RPMI8226 (cell line): ENCODE data around the gene SFXN5.
A peak's percentile ranks its signal among the peaks of the same experiment; 100 is the strongest.
"Not testable (repeated sequence)": the region's sequence is repeated elsewhere in the genome, so short reads cannot be mapped to it uniquely, and the experiment has no call there.

Experiments
- DNase-seq: peaks from one replicate; pipeline ENCODE4 v3.0.0-alpha.2; 2015

The SFXN5 gene

DNA sequence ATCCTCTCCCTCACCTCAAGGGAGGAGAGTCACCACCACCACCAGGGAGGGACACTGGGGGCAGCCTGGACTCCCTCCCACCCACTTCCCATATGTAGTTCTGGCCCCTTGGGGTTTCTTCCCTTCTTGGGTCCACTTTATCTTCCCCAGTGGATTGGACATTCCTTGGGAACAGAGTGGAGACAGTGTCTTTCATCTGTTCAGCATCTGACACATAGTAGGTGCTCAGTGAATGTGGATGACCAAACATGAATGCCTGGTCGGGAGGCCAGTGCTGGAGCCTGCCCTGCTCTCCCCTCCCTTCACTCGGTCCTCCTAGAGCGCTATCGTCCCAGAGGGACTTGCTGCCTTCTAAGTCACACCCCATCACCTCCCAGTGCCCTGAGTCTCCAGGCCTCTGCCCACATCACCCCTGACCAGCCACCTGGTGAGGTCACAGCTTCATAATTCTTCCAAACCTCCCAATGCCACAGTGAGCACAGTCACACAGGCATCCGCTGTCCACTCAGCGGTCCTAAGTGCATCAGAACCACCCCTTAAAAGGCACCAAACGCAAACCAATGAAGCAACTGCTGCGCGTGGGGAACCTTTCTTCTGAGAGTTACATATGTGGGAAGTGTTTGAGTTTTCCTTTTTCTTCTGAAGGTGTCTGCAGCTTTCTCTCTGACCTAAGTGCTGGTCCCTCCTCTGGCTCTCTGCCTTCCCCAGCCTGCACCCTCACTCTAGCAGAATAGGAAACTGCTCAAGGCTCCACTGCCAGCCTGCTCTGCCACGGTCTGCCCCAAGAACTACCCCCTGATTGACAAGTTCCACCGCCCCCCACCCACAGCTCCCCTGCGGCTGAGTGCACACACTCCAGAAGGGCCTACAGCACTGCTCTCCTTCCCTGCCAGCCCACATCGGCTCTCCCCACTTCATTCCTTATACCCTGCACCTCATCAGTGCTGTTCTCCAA lies 7.2 kb upstream of the SFXN5 start:
- no peak for DNase-seq

DNA sequence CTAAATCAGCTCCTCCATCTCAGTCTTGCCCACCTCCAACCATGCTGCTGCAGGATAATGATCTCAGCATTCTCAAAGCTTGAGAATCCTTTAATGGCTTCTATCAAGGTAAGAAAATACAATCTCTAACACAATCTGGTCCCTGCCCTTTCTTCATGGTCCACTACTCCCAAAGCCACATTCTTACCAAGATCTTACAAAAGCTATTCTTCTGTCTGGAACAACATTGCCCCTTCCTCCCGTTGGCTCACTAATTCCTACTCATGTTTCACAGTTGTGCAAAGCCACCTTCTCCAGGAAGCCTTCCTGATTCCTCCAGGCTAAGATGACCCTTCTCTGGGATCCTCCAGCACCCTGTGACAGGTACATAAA lies 5.9 kb upstream of the SFXN5 start:
- DNase-seq = no peak

DNA sequence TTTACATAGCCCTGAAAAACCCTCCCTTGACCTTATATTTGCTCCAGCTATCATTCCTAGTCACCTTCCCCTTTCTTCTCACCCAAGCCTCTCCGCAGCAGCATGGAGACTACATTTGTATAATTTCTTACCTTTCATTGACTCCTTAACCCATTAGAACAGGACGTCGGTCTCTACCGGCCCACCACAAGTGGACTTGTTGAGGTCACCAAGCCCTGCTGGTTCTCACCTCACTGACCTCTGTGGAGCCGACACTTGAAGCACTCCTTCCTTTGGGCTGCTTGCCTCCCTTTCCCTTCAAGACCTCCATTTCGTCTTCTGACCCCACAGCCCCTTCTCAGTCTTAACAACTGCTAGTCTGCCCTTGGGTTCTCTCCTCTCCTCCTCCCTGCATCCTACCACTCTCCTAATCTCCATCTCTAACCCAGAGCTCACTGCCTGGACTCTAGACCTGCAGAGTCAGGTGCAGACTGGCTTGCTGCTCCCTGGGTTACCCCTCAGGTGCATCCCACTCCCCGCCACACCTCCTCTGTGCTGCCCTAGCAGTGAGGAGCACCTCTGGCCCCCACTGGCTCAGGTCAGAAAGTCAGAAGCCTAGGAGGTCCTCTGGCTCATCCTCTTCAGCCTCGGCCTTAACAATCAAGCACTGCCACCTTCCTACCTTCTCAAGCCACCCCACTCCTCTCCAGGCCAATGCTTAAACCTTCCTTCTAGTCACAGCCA lies 5.3 kb upstream of the SFXN5 start:
- no peak for DNase-seq

DNA sequence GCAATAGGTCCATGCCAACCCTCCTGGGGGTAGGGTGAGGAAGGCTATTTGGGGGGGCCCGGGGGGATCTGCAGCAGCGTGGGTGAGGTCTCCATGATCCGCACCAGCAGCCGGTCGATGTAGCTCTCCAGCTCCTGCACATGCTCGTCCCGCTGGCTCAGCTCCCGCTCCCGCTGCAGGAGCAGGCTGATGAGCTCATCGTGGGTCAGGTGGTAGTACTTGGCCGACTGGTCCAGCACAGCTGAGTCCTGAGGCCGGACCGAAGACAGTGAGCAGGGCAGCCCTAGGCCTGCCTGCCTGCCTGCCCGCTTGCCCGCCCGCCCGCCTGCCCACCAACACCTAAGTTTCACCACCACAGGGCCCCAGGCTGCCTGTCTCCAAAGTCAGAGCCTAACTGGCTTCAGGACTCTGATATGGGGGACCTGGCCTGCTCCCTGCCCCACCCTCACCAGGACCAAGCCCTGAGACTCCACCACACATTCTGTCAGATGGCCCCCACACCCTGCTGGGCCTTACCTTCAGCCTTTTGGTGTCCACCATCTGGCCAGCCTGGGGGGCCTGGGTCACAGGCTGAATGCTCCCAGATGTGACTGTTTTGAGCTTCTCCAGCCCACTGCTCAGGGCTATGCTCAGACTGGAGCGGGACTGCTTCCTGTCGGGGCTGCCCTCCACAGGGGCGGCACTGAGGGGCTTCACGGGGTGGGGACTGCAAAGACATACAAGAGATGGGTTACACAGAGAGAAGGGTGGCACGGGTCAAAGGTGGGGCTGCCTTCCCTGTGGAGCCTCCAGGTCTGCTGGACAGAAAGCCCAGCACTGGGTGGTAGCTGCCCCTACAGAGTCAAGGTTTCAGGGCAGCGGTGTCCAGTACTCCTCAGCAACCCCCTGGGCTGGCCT lies 4.2 kb upstream of the SFXN5 start:
- no peak for DNase-seq

DNA sequence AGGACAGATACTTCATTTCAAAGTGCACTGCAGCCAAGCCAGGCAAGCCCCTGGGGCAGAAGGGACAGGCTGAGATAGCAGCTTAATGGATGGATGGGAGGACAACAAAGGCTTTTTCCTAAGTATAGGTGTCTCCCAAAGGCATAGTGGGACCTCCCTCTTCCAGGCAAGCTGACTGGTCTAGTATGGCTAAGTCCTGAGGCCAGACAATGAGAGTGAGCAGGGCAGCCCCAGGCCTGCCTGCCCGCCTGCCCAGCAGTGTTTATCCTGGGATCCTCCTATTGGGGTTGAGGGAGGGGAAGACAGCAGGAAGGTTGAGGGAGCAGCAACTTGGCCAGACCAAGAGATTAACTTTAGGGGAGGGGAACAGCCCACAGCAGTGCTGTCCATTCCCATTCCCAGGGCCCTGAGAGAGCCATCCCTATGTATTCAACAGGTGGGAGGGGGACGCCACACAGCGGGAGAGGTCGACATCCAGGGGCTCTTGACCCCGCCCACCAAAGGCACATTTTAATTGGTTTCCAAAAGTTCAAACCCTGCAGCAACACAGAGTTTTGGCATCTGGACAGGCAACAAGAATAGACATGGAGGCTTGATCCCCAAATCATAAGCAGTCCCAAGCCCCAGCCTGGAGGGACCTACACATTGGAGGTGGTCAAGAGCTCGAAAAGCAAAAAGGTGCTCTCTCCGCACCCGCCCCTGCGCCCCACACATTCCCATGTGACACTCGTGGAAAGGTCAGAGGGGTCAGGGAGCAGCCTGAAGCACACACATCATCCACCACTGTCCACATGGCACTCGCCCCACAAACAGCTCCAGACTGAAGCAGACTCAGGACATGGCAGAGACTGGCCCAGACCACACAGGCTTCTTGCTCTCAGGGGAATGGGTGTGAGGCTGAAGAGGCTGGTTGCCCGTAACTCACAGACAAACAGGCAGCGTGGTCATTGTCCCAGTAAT lies 2.9 kb upstream of the SFXN5 start:
- no peak for DNase-seq

DNA sequence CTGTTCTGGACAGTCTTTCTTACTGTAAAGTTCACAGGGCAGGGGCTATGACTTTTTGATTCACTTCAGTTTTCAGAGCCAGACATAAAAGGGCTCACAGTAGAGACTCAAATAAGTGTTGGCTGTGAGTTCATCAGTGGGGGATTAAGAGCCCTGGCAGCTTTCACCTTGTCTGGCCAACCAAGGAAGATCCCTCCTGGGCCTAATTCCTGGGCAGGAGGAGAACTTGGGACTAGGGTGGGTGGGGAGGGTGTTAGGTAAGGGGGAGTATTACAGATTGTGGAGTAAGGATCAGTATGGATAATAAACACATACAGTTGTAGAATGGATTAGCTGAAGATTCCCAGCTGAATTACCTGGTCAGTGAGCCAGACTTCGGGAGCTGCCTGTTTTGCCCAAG lies 904 bp upstream of the SFXN5 start:
- no peak for DNase-seq

DNA sequence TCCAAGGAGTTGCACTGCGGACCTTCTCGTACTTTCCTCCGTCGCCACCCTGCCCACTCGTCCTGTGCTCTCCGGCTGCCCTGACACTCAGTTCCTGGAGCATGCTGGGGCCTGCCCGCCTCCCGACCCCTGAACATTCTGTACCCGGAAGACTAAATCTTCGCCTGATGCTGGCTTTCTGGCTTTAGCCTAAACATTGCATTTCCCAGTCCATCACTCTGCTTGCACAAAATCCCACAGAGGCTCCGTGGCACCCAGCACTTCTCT lies 550 bp upstream of the SFXN5 start:
- DNase-seq = no peak

DNA sequence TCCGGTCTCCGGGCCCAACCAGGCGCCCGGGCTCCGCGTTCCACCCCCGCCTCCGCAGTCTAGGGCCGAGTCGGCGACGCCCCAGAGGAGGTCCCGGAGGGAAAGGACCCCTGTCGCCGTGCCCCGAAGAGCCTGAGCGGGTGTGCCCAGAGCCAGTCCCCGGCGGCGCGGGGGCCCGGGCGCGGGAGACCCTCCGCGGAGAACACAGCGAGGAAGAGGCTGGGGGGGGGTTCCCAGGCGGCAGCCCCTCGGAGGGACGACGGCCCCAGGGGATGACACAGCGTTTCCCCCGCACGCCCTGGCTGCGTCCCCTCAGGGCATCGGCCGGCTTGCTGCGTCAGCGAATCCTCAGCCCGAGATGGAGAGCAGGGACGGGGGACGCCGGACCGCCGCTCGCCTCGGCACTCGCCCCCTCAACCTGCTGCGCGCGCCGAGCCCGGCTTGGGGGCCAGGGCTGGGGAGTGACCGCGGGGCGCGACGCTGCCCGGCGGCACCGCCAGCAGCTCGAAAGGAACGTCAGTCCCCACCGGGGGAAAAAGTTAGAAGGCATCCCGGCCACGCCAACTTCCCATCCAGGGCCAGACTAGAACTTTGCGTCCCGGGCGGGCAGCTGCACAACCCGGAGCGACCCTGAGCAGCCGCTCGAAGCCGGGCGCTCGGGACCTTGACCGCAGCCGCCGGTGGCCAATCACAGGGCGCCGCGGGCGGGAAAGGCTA lies 711 bp downstream of the SFXN5 start:
- DNase-seq = peak; percentile 61

DNA sequence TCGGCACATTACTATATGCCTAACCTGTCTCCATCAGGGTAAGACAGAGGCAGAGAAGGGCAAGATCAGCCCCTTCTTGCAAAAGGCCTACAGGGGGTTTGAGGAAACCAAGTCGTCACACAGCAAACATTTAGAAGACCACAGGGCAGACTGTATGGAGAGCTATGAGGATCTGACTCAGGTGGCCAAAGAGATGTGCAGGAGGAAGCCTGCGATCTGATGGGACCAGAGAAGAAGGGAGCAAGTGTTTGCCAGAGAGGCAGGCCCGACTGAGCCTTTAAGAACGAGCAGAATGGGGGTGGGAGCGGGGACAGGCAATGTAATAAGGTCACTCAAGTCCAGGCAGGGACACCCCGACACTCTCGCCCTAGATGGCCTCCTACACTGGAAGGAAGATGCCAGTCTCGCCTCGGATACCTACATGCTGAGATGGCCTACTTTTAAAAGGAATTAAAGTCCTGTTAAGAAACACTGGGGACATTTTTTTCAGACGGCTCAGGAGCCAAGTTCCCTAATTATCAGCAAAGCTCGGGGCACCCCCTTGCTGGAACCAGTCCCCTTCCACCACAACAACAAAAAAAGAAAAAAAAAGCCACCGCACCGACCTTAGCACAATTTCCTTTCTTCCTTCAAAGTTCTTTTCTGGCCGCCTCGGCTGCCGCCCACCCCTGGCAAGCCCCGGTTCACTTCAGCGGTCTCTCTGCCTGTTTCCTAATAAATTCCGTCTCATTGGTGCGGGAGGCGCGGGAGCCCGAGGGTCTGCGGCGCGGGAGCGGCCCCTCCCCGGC lies 1.5 kb downstream of the SFXN5 start:
- DNase-seq = no peak

DNA sequence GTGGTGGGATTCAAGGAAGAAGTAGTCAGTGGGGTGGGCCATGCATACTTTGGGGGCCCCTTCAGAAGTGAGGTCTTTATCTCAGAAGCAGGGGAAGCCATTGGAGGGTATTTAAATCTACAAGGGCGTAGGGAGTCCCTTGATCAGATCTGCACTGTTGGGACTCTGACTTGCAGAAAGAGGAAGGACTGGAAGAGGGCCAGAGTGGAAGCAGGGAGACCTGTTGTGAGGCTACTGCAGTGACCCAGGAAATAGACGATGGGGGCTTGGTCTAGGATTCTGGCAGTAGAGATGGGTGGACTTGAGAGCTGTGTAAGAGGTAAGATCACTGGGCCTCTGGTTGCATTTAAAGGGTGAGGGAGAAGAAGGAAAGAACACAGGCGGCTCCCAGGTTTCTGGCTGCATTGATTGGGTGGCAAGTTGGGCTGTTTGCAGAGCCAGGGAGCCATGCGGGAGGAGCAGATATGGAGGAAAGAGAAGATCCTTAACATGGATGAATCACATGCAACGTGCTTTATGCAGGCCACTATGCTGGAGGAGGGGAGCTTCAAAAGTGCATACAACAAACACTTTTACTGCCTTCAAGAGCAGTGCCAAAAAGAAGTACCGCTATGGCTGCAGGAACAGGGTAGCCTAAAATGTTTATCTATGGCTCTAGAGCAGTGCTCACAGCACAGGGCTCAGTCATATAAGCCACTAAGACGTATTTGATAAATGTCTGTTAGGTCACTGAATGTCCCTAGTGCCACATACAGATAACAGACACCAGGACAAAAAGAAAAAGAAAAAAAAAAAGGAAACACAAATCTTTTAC lies 2.3 kb downstream of the SFXN5 start:
- DNase-seq = no peak

DNA sequence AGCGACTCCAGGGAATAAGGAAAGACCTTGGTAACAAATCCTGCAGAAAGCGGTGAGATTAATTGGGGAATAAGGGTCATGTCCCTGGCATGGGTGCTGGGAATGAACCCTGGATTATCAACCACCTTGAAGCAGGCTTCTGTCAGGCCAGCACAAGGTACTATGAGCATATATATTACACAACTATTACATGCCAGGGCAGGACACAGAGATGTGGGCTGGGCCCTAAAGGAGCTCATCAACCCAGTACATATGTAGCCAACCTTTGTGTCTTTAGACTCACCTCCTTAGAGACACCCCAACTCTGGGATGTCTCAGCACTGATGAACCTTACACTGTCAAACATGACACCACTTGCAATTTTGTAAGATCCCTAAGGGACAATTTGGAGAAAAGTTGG lies 3.4 kb downstream of the SFXN5 start:
- DNase-seq = no peak

DNA sequence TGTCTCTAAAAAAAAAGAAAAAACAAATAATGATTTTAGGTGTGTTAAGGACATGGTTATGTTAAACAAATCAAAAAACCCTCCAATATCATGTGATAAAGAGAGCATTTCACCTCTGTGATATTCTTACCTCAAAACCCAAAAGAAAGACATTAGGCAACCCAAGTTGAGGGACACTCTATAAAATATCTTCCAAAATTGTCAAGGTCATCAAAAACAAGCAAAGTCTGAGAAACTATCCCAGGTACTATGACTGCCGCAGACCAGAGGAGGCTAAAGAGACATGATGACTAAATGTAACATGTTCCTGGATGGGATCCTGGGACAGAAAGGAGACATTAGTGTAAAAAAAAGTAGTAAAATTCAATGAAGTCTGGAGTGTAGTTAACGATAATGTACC lies 4.5 kb downstream of the SFXN5 start:
- no peak for DNase-seq

DNA sequence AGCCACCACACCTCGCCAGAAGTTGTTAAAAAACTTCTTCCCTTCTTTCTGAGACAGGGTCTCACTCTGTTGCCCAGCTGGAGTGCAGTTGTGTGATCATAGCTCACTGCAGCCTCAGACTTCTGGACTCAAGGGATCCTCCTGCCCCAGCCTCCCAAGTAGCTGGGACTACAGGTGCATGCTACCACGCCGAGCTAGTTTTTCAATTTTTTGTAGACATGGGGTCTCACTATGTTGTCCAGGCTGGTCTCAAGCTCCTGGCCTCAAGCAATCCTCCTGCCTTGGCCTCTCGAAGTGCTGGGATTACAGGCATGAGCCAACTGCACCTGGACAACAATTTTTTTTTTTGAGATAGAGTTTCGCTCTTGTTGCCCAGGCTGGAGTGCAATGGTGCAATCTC lies 6.4 kb downstream of the SFXN5 start:
- DNase-seq = not testable (repeated sequence)

DNA sequence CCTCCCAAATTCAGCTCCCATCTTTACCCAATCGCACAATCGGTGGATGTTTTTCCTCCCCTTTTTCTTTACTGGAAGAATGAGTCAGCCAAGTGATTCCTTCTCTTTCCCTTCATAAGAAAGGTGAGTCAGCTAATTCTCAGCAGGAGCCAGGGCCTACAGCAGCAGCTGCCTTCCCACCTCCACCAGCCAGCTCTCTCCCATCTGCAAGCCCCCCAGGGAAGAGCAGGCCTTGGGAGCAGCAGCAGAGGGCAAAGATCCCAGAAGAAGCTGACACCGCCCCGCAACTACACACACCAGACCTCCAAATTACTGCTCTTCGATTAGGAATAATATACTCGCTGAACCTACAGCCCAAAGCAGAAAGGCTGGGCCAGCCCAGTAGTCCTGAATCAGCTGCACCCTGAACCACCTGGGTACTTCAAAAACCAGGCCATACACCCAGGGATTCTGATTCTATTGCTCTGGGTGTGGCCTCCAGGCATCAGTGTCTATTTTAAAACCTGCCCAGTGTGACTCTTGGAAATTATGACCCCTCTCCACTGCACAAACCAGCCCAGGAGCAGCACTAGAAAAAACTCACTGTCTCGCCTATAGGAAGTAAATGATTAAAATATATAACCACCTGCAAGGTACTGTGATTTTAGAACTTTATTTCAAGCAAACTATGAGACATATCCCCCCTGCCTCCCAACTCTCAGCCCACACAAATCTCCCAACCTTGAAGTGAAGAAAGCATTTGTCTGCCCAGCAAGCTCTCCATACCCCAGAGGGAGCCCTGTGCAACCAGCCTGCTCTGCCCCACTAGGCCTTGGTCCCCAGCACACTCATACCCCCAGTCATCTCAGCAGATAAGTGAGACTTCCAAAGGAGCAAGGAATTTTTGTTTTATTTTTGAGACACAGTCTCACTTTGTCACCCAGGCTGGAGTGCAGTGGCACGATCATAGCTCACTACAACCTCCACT lies 7.3 kb downstream of the SFXN5 start:
- DNase-seq = no peak

DNA sequence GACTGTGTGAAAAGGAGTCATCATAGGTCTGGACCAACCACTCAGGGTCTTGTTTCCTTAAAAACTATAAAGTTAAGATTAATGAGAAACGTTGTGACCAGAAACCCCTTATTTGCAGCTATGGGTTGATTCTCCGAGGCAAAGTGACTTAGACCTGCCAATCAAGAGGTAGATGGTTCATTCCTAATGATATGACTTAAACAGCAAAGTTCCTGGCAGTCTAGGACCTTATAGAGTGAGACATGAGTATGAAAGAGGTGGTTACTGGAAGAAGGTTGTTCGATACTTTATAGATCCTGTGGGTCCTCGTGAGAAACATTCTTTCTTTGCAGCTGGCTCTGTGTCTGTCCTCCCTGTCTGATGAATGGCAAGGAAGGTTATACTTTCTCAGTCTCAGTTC lies 8.0 kb downstream of the SFXN5 start:
- no peak for DNase-seq

DNA sequence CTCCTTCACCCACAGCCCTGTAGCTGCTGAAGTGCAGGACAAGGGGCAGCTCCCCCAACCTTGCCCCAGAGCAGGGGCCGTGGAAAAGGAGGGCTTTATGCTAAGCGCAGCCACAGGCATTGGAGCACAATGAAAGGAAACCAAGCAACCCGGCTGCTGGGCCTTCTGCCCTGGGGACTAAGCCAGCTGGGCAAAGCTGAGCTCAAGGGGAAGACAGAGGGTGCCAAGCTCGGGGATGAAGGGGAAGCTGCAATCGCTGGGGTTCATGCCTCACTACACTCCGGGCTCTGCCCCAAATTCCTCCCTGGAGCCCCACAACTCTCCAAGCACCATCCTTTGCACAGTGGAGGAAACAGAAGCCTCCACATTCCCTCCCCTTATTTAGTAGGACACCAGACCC lies 12.4 kb downstream of the SFXN5 start:
- no peak for DNase-seq

DNA sequence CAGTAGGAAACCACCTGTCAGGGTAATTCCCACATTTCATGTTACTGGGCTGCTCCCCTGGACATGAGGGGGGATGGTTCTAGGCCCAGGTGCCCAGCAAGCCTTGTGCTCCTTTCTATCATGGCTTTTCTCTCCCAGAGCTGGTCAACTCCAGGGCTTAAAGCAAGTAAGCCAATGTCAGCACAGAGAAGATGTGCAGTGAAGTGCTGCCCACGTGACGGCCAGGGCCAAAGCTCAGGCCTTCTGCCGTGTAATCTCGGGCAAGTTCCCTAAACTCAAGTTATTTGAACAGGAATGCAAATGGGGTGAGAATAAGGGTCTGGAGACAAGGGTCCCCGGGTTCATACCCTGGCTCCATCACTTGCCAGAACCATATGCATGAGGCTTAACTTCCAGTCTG lies 16.5 kb downstream of the SFXN5 start:
- no peak for DNase-seq

DNA sequence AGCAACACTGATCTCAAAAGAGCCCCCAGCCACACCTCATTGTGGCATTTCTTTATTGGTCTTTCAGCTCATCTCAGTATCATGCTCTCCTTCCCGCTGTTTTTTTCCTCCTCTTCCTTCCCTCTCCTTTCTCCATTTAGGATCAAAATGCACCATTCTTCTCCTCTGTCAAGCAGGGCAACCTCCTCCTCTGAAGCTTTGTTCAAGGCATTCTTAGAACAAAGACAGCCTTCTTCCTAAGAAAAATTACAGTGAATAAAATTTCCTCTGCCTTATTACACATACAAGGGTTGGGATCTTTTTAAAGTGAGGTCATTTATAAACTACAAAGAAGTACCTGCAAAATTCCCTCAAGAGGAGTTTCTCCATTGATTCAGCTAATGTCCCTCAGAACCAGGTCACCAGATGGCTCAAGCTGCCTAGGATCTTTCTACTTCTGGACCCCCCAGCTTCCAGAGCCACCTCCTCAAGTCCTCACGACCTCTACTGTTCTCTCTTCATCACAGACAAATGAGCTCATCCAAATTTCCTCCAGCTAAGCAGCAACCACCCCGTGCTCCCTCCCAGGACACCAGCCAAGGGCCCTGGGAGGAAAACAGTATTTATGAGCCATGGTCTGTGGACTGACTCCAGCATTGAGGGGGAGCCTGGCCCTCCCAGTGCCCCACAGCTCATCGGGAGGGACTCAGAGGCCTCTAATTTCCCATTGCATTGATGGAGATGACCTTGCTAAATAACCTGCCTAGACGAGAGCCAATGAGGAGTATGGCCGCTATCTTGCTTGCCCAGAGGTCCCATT lies 18.0 kb downstream of the SFXN5 start:
- DNase-seq = no peak
